ENCODE results near the gene TNFRSF4.
"Not testable (repeated sequence)": the region's sequence is repeated elsewhere in the genome, so short reads cannot be mapped to it uniquely, and the experiment has no call there.

TNFRSF4 gene

DNA sequence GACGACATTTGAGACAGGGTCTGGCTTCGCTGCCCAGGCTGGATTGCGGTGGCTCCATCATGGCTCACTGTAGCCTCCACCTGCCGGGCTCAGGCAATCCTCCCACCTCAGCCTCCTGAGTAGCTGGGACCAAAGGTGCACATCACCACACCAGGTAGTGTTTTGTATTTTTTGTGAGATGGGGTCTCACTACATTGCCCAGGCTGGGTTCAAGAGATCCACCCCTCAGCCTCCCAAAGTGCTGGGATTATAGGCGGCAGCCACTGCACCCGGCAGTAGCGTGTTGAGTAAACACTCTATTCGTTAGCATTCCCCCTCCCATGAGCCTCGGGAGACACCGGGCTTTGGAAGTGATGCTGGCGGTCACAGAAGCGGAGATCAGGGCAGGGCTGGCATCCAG, 39.4 kb upstream of the TNFRSF4 start:
- no peak for DNase-seq (ENCODE audit: low read depth)
- H3K4me3 ChIP-seq (ENCODE audit: low read depth, low read length): no peak overlapping the region
- TF ChIP-seq, protein P1, sequence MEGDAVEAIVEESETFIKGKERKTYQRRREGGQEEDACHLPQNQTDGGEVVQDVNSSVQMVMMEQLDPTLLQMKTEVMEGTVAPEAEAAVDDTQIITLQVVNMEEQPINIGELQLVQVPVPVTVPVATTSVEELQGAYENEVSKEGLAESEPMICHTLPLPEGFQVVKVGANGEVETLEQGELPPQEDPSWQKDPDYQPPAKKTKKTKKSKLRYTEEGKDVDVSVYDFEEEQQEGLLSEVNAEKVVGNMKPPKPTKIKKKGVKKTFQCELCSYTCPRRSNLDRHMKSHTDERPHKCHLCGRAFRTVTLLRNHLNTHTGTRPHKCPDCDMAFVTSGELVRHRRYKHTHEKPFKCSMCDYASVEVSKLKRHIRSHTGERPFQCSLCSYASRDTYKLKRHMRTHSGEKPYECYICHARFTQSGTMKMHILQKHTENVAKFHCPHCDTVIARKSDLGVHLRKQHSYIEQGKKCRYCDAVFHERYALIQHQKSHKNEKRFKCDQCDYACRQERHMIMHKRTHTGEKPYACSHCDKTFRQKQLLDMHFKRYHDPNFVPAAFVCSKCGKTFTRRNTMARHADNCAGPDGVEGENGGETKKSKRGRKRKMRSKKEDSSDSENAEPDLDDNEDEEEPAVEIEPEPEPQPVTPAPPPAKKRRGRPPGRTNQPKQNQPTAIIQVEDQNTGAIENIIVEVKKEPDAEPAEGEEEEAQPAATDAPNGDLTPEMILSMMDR (IDR thresholded peaks at IDR 0.05; ENCODE audit: insufficient read depth, low read depth, low read length, missing control alignments): no peak

GRCh38 chr1:1250786-1251284, 36.9 kb upstream of the TNFRSF4 start:
- TF ChIP-seq, protein P1 (IDR thresholded peaks at IDR 0.05; ENCODE audit: insufficient read depth, low read depth, low read length, missing control alignments): no peak
- DNase-seq (ENCODE audit: low read depth): peak; percentile 81
- H3K4me3 ChIP-seq (ENCODE audit: low read depth, low read length): peak overlapping the region; percentile 26

GRCh38 chr1:1248009-1248913, 34.3 kb upstream of the TNFRSF4 start:
- DNase-seq (ENCODE audit: low read depth); H3K4me3 ChIP-seq (ENCODE audit: low read depth, low read length): not testable (repeated sequence)

DNA sequence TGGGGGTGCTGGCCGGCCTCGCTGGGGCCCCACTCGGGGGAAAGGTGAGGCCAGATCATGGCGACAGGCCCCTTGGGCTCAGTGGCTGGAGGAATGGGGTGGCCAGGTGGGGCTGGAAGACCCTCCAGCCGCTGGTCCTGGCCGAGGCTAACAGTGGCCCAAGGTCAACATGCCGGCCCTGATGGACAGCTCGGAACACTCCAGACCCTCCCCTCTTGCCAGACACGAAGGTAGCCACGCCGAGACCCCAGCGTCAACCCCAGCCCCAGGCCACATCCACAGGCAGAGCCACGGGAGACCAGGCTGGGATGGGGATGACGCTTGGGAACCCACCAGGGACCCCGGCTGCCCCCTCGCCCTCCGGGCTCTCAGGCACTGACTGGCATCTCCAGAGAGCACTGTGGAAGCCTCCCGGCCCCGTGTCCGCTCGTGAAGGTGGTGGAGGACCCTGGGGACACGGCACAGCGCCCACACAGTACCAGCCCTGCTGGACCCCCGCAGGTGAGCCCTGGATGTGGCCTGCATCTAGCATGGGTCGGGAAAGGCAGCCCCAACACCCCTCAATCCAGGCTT, 33.5 kb upstream of the TNFRSF4 start:
- TF ChIP-seq, protein P1 (IDR thresholded peaks at IDR 0.05; ENCODE audit: insufficient read depth, low read depth, low read length, missing control alignments): no peak
- DNase-seq (ENCODE audit: low read depth): no peak
- H3K4me3 ChIP-seq (ENCODE audit: low read depth, low read length): no peak overlapping the region

GRCh38 chr1:1246577-1247340, 32.8 kb upstream of the TNFRSF4 start, which contains the start of gene C1QTNF12:
Gene C1QTNF12, minus strand, starts transcription at chr1:1246722. Its CDS starts 32 bp downstream, at chr1:1246690.
- H3K4me3 ChIP-seq (ENCODE audit: low read depth, low read length): no peak within 1 kb of the TSS
- TF ChIP-seq, protein P1 (IDR thresholded peaks at IDR 0.05; ENCODE audit: insufficient read depth, low read depth, low read length, missing control alignments): no peak
- no peak for DNase-seq (ENCODE audit: low read depth)

GRCh38 chr1:1245817-1246576, 32.0 kb upstream of the TNFRSF4 start:
- DNase-seq (ENCODE audit: low read depth): no peak
- no peak overlapping the region for H3K4me3 ChIP-seq (ENCODE audit: low read depth, low read length)
- TF ChIP-seq, protein P1 (IDR thresholded peaks at IDR 0.05; ENCODE audit: insufficient read depth, low read depth, low read length, missing control alignments): no peak

All from GM12865 (cell line).